ENCODE measurements around the gene THAP4. TPM values are rescaled to one million over a fixed set of nuclear protein-coding genes. Genes with fewer than 3 reads are reported as not detected.
A peak's percentile ranks its signal among the peaks of the same experiment; 100 is the strongest.

The THAP4 gene
- total and polyA plus RNA-seq, 2 of the 13 experiments (the other 11 are each of a cell fraction or from before 2014, with no cell fraction given): 59.7 to 75.7 TPM

GRCh38 chr2:241609859-241610793 is 26.8 kb downstream of the THAP4 start (continued):
- TF ChIP-seq, protein P1, sequence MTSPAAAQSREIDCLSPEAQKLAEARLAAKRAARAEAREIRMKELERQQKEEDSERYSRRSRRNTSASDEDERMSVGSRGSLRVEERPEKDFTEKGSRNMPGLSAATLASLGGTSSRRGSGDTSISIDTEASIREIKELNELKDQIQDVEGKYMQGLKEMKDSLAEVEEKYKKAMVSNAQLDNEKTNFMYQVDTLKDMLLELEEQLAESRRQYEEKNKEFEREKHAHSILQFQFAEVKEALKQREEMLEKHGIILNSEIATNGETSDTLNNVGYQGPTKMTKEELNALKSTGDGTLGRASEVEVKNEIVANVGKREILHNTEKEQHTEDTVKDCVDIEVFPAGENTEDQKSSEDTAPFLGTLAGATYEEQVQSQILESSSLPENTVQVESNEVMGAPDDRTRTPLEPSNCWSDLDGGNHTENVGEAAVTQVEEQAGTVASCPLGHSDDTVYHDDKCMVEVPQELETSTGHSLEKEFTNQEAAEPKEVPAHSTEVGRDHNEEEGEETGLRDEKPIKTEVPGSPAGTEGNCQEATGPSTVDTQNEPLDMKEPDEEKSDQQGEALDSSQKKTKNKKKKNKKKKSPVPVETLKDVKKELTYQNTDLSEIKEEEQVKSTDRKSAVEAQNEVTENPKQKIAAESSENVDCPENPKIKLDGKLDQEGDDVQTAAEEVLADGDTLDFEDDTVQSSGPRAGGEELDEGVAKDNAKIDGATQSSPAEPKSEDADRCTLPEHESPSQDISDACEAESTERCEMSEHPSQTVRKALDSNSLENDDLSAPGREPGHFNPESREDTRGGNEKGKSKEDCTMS (CRISPR knock-in tag; conservative IDR thresholded peaks at IDR 0.05): no peak
- TF ChIP-seq ZNF878 (CRISPR knock-in tag; IDR thresholded peaks at IDR 0.05) (peak; percentile 9; the same call in 1 of the 2 replicates), ZNF333 (CRISPR knock-in tag; IDR thresholded peaks at IDR 0.05; ENCODE audit: borderline replicate concordance) (0 out of 2 replicates have a peak, but pooled peaks have one; percentile 38), ZNF710 (CRISPR knock-in tag; IDR thresholded peaks at IDR 0.05; ENCODE audit: borderline replicate concordance) (peak; percentile 76), NBN (conservative IDR thresholded peaks at IDR 0.05) (no peak), ELF3 (CRISPR knock-in tag; IDR thresholded peaks at IDR 0.05) (peak; percentile 72), ZNF749 (CRISPR knock-in tag; IDR thresholded peaks at IDR 0.05; ENCODE audit: borderline replicate concordance) (peak; percentile 94; the same call in 1 of the 2 replicates), GLMP (CRISPR knock-in tag; IDR thresholded peaks at IDR 0.05; ENCODE audit: borderline replicate concordance) (no peak), POLR2AphosphoS5 (IDR thresholded peaks at IDR 0.05; ENCODE audit: low read depth, low read length) (peak; percentile 63), SAP130 (CRISPR knock-in tag; IDR thresholded peaks at IDR 0.05; ENCODE audit: low read depth) (peak; percentile 93), AGO2 (optimal IDR thresholded peaks at IDR 0.05; ENCODE audit: low read depth, low read length) (peak; percentile 85), ISX (CRISPR knock-in tag; conservative IDR thresholded peaks at IDR 0.05) (no peak), SMYD3 (CRISPR knock-in tag; IDR thresholded peaks at IDR 0.05) (no peak), ZBTB38 (CRISPR knock-in tag; IDR thresholded peaks at IDR 0.05) (peak; percentile 94), ZNF468 (CRISPR knock-in tag; IDR thresholded peaks at IDR 0.05) (no peak), KLF9 (CRISPR knock-in tag; IDR thresholded peaks at IDR 0.05; ENCODE audit: low read depth) (peak; percentile 73; the same call in 1 of the 2 replicates), ZBTB7A (CRISPR knock-in tag; IDR thresholded peaks at IDR 0.05) (no peak), BRF2 (CRISPR knock-in tag; IDR thresholded peaks at IDR 0.05) (peak; percentile 93), ZNF709 (CRISPR knock-in tag; IDR thresholded peaks at IDR 0.05) (peak; percentile 98), BHLHE40 (IDR thresholded peaks at IDR 0.05; ENCODE audit: low read length) (peak; percentile 62), SSRP1 (CRISPR knock-in tag; IDR thresholded peaks at IDR 0.05) (0 out of 2 replicates have a peak, but pooled peaks have one; percentile 34), ZNF644 (CRISPR knock-in tag; IDR thresholded peaks at IDR 0.05; ENCODE audit: low read depth) (no peak), ETV5 (CRISPR knock-in tag; IDR thresholded peaks at IDR 0.05; ENCODE audit: borderline replicate concordance) (peak; percentile 98), ZNF781 (CRISPR knock-in tag; IDR thresholded peaks at IDR 0.05; ENCODE audit: borderline replicate concordance, not compliant biosample characterization) (no peak)
